ENCODE measurements around the gene CXCR3.
"Not testable (repeated sequence)": the region's sequence is repeated elsewhere in the genome, so short reads cannot be mapped to it uniquely, and the experiment has no call there.

Gene CXCR3

GRCh38 chrX:71618303-71618721 lies at the start of gene CXCR3:
Gene CXCR3 (minus strand): TSS chrX:71618511. CDS start chrX:71618449, 62 bp downstream.
- peak; percentile 52 to 58 for DNase-seq

DNA sequence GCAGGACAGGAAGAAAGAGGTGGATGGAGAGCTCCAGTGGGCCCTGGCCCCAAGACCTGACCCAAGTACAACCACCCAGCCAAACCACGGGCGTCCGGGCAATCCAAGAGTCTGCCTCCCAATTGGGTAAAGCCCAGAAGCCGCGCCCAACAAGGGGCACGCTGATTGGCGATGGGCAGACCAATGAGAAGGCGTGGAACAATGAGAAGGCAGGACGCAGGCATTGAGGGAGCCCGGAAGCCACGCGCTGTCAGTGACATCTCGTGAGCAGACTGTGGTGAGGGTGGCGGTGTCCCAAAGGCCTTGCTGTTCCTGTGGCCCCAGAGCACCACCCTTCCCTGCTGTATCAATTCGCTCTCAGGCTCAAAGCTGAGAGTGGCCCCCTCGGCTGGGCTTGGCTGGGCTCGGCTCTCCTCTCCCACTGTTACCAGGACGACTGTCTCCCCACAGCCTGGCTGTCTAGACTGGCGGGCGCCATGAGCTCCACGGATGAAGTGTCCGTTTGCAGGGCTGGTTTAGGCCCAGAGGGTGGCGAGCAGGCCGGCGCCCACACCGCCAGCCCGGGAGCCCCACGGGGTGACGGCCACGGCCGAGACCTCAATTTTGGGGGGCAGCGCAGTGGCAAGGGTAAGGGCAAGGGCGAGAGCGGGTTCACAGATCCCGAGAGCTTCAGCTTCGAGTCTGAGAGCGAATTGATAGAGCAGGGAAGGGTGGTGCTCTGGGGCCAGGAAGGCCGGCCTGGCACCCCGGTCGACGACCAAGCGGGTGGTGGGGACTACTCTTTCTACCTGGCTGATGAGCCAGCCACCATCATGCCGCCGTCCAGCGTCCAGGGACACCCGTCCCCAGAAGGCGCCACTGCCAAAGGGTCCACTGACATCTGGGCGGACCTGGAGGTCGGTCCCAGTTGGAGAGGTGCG lies 49.3 kb upstream of the CXCR3 start, which contains the start of gene LOC101059915:
TSS of gene LOC101059915 (plus strand) at position 219 of the 920 bp plus-strand sequence.
- no peak for DNase-seq

- no peak for DNase-seq
Measured at GRCh38 chrX:71666240-71667223, 48.2 kb upstream of the CXCR3 start.

- no peak for DNase-seq
Measured at GRCh38 chrX:71665747-71666146, 47.4 kb upstream of the CXCR3 start.

DNA sequence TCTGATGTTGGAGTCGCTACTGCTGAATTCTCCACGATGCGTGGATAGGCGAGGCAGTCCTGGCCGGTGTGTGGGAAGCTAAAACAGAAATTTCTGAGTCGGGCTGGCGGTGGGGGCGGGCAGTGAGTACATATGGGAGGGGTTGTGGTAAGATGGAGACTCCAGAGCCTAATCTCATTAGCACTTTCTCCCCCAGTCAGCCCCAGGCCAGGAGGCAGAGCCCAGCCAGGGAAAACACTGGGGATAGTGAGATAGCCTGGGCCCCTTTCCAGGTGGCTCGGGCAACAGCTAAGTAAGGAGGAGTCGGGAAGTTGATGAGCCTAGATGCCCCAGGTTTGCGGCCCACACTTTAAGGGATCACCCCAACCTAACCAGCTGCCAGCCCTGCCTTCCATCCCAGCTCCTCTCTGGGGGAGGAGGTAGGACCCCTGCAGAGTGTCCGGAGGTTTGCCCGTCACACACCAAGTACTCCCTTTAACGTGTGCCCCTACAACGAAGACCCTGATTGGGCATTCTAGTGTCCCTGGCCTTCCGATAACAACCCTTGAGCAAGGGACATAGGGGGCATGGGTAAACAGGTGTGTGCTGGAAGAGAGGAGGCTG lies 46.7 kb upstream of the CXCR3 start:
- no peak for DNase-seq

GRCh38 chrX:71664202-71664601 lies 45.9 kb upstream of the CXCR3 start:
- DNase-seq, result not testable (repeated sequence)

GRCh38 chrX:71663238-71663637 lies 44.9 kb upstream of the CXCR3 start:
- peak; percentile 51 to 57 for DNase-seq

- not testable (repeated sequence) for DNase-seq
Measured at GRCh38 chrX:71662654-71663053, 44.3 kb upstream of the CXCR3 start.

- DNase-seq, result no peak
Measured at GRCh38 chrX:71661919-71662318, 43.6 kb upstream of the CXCR3 start.

DNA sequence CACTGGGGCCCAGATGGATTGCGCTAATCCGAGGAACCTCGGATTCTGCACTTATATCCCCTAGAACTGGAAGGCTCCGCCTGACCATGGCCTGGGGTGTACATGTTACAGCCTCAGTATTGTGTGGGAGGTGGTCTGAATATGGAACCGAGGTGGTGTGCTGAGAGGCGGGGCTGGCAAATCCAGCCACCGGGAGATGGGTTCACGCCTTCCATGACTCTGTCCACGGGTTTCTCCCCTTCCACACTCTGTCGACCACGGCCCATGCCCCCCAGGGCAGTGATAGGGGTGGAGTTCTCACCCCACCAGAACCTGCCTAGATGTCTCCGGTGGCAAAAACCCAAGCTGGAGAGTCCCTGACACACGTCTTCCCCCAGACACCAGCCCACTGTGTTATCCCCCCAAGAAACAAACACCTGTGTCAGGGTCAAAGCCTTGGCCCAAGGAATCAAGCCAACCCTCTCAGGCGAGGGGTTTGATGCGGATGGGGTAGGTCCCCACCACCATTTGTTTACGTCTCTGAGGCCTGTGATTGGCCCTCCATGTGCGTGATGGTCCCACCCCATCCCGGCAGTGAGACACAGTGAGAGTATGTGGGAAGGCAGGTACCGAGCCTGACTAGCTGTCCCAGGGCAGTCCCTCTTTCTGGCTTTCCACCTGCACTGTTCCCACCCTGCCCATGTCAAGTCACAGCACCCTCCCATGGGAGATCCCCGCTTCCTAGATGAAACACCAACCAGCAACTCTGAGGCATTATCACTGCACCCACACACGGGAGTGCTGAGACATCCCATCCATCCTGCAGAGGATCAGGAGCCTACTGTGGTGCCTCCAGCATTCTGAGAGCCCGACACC lies 42.5 kb upstream of the CXCR3 start:
- DNase-seq, result no peak

GRCh38 chrX:71659959-71660358 lies 41.6 kb upstream of the CXCR3 start:
- DNase-seq, result no peak

GRCh38 chrX:71659342-71659741 lies 41.0 kb upstream of the CXCR3 start:
- DNase-seq, result no peak

GRCh38 chrX:71657267-71657666 lies 39.0 kb upstream of the CXCR3 start:
- no peak for DNase-seq

DNA sequence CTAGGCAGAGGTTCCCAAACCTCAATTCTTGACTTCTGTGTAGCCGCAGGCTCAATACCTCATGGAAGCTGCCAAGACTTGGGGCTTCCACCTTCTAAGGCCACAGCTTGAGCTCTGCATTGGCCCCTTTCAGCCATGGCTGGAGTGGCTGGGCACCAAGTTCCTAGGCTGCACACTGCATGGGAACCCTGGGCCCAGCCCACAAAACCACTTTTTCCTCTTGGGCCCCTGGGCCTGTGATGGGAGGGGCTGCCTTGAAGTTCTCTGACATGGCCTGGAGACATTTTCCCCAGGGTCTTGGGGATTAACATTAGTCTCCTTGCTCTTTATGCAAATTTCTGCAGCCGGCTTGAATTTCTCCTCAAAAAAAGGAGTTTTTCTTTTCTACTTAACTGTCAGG lies 35.0 kb upstream of the CXCR3 start:
- no peak for DNase-seq

DNA sequence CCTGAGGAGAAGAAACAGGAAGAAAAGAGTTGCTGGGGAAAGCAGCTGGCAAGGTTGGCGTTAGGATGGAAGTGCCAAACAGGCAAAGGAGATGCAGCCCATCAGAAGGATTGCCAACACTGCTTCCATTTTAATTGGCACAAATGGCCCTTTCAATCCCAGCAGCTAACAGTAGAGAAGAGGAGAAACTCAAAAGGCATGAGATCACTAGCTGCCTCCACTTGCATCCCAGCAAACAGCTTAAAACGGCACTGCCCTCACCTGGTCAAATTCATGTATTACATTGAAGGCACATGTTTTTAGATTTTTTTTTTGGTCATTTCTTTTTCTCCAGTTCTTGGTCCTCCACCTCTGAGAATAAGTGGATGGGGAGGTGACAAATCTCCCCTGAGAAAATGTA lies 34.1 kb upstream of the CXCR3 start:
- DNase-seq, result peak; percentile 37 to 39

GRCh38 chrX:71650333-71650969 lies 32.1 kb upstream of the CXCR3 start:
- DNase-seq, result no peak

DNA sequence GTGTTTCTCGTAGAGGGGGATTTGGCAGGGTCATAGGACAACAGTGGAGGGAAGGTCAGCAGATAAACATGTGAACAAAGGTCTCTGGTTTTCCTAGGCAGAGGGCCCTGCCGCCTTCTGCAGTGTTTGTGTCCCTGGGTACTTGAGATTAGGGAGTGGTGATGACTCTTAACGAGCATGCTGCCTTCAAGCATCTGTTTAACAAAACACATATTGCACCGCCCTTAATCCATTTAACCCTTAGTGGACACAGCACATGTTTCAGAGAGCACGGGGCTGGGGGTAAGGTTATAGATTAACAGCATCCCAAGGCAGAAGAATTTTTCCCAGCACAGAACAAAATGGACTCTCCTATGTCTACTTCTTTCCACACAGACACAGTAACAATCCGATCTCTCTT lies 26.1 kb upstream of the CXCR3 start:
- not testable (repeated sequence) for DNase-seq

GRCh38 chrX:71640002-71640401 lies 21.7 kb upstream of the CXCR3 start:
- DNase-seq, result no peak

GRCh38 chrX:71638409-71638808 lies 20.1 kb upstream of the CXCR3 start:
- no peak for DNase-seq

DNA sequence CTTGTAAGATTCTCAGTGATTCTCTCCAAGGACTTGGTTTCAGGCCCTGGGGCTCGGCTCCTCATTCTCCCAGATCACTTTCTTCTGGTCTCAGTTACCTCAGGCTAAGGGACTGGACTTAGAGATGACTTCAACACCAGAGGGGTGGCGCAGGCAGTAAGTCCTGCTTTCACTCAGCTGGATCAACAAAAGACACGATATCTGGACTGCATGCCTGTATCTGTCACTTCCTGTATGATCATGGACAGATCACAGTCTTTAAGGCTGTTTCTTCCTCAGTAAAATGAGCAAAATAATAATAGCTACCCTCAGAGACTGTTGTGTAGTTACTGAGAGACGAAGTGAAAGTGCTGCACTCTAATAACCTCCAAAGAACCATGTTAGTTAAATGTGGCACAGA lies 19.5 kb upstream of the CXCR3 start:
- no peak for DNase-seq

DNA sequence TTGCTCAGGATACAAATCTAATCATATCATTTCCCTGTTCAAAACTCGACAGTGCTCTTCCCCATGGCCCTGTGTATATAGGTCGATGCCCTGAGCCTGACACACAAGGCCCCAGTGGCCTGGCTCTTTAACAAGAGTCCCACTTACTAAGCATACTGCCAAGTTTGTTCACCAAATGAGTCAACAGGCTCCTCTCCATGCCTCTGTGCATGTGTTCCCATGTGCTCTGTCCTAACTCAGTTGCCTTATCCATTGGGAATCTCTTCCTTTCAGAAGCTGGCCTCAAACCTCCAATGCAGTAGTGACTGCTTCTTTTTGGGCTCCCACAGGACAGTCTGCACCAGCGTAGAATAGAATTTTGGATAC lies 18.9 kb upstream of the CXCR3 start:
- no peak for DNase-seq

All from activated CD4-positive, alpha-beta T cell treated with anti-CD3 and anti-CD28 coated beads, Interleukin-2, amount 50 U/mL, for 4 hours (primary cell).